Measurements from ENCODE around the gene OR6N1.

DNA sequence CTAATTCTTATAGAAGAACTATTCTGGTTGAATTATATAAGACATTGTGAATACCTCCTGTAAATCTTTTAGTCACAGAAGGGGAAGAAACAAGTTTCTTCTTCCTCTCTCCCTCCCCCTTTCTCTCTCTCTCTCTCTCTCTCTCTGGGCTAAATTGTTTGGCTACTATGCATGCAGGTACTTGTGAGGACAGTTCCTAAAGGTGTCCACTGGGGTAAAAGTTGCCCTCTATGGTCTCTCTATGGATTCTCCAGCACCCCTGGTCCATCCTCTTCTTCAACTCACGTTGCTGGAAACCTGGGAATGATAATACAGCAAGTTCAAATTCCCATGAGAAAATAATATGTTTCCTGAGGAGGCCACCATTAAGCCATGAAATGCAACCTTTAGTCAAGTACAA is 57.2 kb downstream of the OR6N1 start:
- TF ChIP-seq POLR2A (IDR thresholded peaks at IDR 0.05; ENCODE audit: low read depth, low read length) (no peak), PAX5 (IDR thresholded peaks at IDR 0.05; ENCODE audit: insufficient read depth, low read length, severe bottlenecking) (no peak)
